ENCODE measurements around the gene MALSU1. TPM values are rescaled to one million over a fixed set of nuclear protein-coding genes. Genes with fewer than 3 reads are reported as not detected.

The MALSU1 gene
- total RNA-seq, 1 donor from 2014 or later, result 46.3 TPM

GRCh38 chr7:23260371-23260770, 38.8 kb upstream of the MALSU1 start:
- Mint-ChIP-seq H3K27ac (ENCODE audit: unreplicated experiment) (no peak overlapping the region), H3K9me3 (ENCODE audit: unreplicated experiment) (no peaks in the 10 kb centered on the region), H3K4me1 (ENCODE audit: low read depth, unreplicated experiment) (no peaks in the 10 kb centered on the region), H3K27me3 (ENCODE audit: unreplicated experiment) (no peaks in the 10 kb centered on the region), H3K36me3 (ENCODE audit: unreplicated experiment) (no peaks in the 10 kb centered on the region), H3K4me3 (ENCODE audit: unreplicated experiment) (no peak overlapping the region)
- TF ChIP-seq CTCF (IDR thresholded peaks at IDR 0.05; ENCODE audit: partially characterized antibody, unreplicated experiment), result no peak
- DNase-seq, result no peak

- no peaks in the 10 kb centered on the region for H3K9me3 Mint-ChIP-seq (ENCODE audit: unreplicated experiment)
- TF ChIP-seq CTCF (IDR thresholded peaks at IDR 0.05; ENCODE audit: partially characterized antibody, unreplicated experiment), result peak; percentile 78
- no peak overlapping the region for H3K27ac Mint-ChIP-seq (ENCODE audit: unreplicated experiment)
- no peaks in the 10 kb centered on the region for H3K36me3 Mint-ChIP-seq (ENCODE audit: unreplicated experiment)
- H3K4me1 Mint-ChIP-seq (ENCODE audit: low read depth, unreplicated experiment), result no peaks in the 10 kb centered on the region
- no peaks in the 10 kb centered on the region for H3K27me3 Mint-ChIP-seq (ENCODE audit: unreplicated experiment)
- no peak overlapping the region for H3K4me3 Mint-ChIP-seq (ENCODE audit: unreplicated experiment)
- peak; percentile 60 for DNase-seq
Observed at GRCh38 chr7:23261843-23262452, 37.2 kb upstream of the MALSU1 start.

- Mint-ChIP-seq H3K9me3 (ENCODE audit: unreplicated experiment) (peaks cover 1% of the 10 kb centered on the region), H3K36me3 (ENCODE audit: unreplicated experiment) (no peaks in the 10 kb centered on the region)
Observed at GRCh38 chr7:23264916-23265458, 34.2 kb upstream of the MALSU1 start.

GRCh38 chr7:23266918-23267317, 32.2 kb upstream of the MALSU1 start:
- Mint-ChIP-seq H3K4me1 (ENCODE audit: low read depth, unreplicated experiment) (no peaks in the 10 kb centered on the region), H3K27ac (ENCODE audit: unreplicated experiment) (no peak overlapping the region), H3K4me3 (ENCODE audit: unreplicated experiment) (no peak overlapping the region), H3K36me3 (ENCODE audit: unreplicated experiment) (no peaks in the 10 kb centered on the region), H3K9me3 (ENCODE audit: unreplicated experiment) (peaks cover 1% of the 10 kb centered on the region), H3K27me3 (ENCODE audit: unreplicated experiment) (peaks cover 2% of the 10 kb centered on the region)
- no peak for TF ChIP-seq CTCF (IDR thresholded peaks at IDR 0.05; ENCODE audit: partially characterized antibody, unreplicated experiment)
- no peak for DNase-seq

More at GRCh38 chr7:23264916-23265458, 34.2 kb upstream of the MALSU1 start:
- Mint-ChIP-seq H3K27ac (ENCODE audit: unreplicated experiment) (no peak overlapping the region), H3K4me1 (ENCODE audit: low read depth, unreplicated experiment) (no peaks in the 10 kb centered on the region), H3K4me3 (ENCODE audit: unreplicated experiment) (no peak overlapping the region), H3K27me3 (ENCODE audit: unreplicated experiment) (no peaks in the 10 kb centered on the region)
- TF ChIP-seq CTCF (IDR thresholded peaks at IDR 0.05; ENCODE audit: partially characterized antibody, unreplicated experiment), result no peak
- DNase-seq, result no peak

GRCh38 chr7:23267357-23267756, 31.8 kb upstream of the MALSU1 start:
- no peak for DNase-seq
- Mint-ChIP-seq H3K36me3 (ENCODE audit: unreplicated experiment) (no peaks in the 10 kb centered on the region), H3K27me3 (ENCODE audit: unreplicated experiment) (peaks cover 4% of the 10 kb centered on the region), H3K27ac (ENCODE audit: unreplicated experiment) (no peak overlapping the region), H3K9me3 (ENCODE audit: unreplicated experiment) (peaks cover 1% of the 10 kb centered on the region), H3K4me1 (ENCODE audit: low read depth, unreplicated experiment) (no peaks in the 10 kb centered on the region), H3K4me3 (ENCODE audit: unreplicated experiment) (no peak overlapping the region)
- TF ChIP-seq CTCF (IDR thresholded peaks at IDR 0.05; ENCODE audit: partially characterized antibody, unreplicated experiment), result no peak

Measured in glutamatergic neuron (in vitro differentiated cells).